Stimulated activated CD8-positive, alpha-beta memory T cell treated with anti-CD3 and anti-CD28 coated beads, Interleukin-15, amount 100 ng/mL, for 1 hour (primary cell): Measurements from ENCODE around the gene KCNT2.

Source experiments
- DNase-seq: peaks from one replicate; pipeline ENCODE4 v3.0.0-alpha.2; 2020; ENCODE audit warnings: low read depth

Gene KCNT2

DNA sequence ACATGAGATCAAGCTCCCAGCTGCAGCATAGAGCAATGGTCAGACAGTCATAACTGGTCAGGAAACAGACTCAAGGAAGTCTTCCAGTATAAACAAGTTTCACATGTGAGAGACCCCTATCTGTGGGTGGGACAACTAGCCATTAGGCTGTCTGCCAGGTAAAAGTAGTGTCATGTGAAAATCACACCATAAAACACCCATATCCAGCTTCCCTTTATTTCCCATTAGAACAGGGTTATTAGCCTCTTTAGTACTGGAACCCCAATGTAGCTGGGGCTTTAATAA lies 426.7 kb downstream of the KCNT2 start:
- DNase-seq, result no peak

DNA sequence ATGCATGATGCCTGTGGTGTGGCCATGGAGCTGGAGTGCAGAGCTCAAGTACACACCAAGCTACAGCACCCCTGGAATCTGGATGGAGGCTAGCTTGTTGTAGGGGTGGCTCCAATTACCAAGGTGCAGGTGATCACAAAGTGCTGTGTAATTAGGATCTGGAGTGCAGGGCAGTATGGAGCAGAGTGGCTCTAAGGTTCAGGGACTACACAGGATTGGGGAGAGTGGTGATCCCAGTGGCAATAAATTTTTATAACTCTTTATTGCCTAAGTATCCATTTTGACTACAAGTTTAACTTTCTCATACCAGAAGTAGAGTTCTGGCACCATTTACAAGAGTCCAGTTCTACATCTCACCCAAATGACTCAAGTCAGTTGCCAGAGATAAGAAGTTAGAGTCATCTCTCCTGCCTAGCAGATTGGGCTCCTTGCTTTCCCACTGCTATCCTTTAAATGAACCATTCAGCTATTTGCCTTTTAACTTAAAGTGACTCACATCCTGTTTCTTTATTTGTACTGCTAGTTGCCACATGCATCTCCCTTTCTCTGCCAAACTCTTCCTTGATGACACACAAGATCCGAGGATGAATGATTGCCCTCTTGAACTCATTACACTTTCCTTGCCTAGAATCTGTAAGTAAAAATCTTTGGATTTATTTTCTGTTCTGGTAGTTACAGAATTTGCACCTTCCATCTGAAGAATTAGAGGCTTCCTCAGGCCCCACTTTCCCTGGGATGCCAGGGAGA lies 427.2 kb downstream of the KCNT2 start:
- DNase-seq, result no peak

- DNase-seq, result no peak
Observed at GRCh38 chr1:196178083-196178635, 430.1 kb downstream of the KCNT2 start.
